HG03097 (cell line): ENCODE measurements around the gene GUK1.

Experiments
- ATAC-seq: cut with Tn5 transposase; IDR thresholded peaks from one replicate; pipeline ENCODE4 v1.9.1; 2021; ENCODE audit not compliant: unreplicated experiment, low FRiP score

GUK1 gene

DNA sequence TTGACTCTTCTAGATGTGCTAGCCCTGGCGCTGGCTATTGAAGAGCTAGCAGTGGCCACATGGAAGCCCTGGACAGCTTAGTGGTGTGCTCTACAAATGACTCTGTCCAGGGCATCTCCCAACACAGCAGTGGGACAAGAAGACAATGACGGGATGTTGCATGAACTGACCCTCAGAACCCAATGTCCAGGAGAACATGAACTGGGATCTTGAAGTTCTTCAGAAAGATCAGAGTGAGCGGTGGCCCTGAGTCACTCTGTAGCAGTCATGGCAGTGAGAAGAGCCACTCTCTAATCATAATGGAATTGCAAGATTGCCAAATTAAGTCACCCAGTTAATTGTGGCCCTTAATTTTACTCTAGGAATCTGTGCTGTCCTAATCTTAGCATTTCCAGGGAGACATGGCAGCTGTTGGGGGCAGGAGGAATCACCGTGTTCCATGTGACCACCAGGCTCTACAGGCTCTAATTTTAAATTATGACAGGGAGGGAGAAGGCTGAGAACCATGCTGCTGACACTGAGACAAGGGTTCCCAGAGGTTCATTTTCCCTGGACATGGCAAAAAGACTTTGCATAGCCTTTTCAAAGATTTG is 57.6 kb downstream of the GUK1 start:
- no peak for ATAC-seq
